Activated CD4-positive, alpha-beta T cell treated with anti-CD3 and anti-CD28 coated beads, Interleukin-2, Interleukin-6, amounts not matched to agents 100 ng/mL and 50 ng/mL, durations not matched to agents 16 hours and 8 hours (primary cell): ENCODE measurements around the gene DSC1.
"Not testable (repeated sequence)": the region's sequence is repeated elsewhere in the genome, so short reads cannot be mapped to it uniquely, and the experiment has no call there.

Experiments
- DNase-seq: peaks from one replicate; pipeline ENCODE4 v3.0.0-alpha.2; 2020

DSC1 gene

DNA sequence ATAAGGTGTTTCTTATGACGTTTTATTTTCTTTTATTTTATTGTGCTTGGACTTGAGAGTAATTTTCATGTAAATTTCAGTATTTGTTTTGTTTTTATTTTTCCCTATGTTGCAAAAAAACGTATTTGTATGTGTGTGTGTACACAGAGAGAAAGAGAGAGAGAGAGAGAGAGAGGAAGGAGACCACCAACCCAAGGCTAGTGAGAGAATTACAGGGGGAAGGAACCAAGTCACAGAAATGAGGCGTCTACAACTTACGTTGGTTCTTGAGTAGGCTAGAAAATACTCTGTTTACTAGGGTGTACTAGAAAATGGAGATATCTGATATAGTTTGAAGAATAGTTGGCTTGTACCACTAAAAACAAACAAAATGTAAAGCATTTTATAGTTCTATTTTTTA lies 7.7 kb upstream of the DSC1 start:
- no peak for DNase-seq

DNA sequence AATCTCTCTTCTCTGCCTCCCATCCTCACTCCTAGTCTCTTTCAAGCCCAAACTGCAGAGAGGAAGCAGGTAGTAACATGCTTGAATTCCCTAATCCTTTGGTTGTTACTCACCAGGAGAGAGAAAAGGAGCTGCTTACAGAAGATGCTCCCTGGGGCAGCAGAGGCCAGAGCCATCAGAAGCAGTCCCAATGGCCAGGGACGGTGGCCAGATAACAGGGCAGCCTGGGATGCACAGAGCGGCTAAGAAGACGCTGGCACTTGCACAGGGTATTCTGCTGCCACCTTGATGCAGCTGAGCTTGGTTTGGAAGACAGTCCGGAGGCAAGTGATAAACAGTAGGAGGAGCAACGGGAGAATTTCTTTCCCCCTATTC lies 250 bp downstream of the DSC1 start:
- DNase-seq, result no peak

- no peak for DNase-seq
Measured at GRCh38 chr18:31161757-31162418, 768 bp downstream of the DSC1 start.

DNA sequence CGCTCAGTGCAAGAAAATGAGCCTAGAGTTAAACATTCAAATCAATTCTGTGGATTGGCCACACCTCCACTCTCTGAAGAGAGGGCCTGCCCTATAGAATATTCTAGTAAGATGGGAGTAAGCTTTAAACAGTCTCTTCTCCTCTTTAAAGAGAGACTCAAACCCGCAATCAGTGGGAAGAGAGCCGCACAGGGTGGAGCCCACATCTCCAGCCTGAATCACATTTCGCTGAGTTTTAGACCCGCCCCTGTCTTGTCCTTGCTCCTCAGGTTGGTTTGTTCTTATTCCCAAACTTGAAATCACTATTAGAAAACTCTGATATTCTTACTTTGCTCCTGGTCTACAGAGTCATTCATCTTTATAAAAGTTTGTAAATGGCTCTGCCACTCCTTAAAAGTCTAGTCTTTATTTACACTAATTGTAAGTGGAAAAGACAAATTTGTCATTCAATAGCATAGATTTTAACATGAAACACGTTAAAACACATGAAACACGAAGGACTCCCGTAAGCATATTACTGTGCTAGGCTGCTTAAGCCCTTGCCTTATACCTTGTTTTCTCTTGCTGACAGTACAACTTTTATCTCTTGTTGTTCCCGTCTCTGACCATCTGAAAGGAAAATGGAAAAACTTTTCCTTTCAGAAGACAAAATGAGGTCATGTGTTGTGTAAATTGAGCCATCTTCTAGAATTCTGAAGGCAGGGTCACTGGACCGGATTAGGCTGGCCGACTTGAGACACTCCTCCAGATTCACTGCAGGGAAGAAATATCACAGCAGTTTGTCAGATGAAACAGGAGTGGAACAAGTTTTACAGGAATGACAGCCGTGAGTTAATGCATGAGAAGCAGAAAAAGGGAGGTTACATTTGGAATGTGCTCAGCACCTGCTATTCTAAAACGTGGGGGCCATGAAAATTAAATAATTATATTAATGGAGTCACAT lies 5.6 kb downstream of the DSC1 start:
- no peak for DNase-seq

DNA sequence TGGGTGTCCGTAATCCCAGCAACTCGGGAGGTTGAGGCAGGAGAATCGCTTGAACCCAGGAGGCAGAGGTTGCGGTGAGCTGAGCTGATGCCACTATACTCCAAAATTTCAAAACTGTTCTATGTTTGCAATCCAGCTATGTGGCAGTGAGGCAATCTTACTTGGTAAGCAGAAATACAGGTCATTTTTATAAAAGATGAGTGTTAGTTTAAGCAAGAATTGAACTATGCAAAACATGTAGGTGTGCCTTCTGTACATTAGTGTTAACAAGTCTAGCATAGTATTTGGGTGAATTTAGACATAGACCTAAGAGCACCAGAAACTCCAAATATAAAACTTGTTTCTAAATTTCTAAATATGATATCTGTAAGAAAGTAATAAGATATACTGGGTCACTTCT lies 7.2 kb downstream of the DSC1 start:
- DNase-seq, result no peak

- no peak for DNase-seq
Measured at GRCh38 chr18:31154181-31154580, 8.5 kb downstream of the DSC1 start.

DNA sequence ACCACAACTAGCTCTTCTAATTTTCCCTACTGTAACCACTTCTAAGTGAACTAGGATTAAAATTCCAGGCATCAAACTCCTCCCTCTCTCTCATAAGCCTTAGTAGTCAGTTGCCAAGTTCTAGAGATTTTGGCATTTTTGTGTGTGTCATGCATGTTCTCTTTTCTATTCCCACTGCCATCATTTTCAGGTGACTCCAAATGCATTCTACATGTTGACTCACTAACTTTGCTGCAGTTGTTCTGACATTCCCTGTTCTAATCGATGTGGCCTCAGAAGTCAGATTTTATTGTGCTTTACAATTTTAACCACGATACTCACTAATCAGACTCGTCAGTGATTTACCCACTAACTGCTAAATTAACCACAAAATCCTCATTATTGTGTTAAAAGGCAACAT lies 13.3 kb downstream of the DSC1 start:
- DNase-seq, result no peak

DNA sequence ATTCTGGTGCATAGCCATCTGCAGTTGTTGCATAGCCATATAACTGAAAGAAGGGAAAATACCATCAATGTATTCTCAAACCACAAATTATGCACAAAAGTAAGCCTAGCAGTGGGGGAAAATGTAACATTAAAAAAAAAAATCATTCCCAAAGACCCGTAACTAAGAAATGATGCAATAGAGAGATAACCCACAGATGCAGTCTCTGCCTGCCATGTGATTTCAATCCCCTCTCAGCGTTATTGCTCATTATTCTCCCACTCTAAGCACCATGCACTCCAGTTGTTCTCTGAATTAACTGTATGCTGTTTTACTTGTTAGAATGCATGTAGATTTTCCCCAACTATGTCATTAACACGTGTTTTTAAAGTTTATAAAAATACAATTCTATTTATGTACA lies 14.1 kb downstream of the DSC1 start:
- no peak for DNase-seq

DNA sequence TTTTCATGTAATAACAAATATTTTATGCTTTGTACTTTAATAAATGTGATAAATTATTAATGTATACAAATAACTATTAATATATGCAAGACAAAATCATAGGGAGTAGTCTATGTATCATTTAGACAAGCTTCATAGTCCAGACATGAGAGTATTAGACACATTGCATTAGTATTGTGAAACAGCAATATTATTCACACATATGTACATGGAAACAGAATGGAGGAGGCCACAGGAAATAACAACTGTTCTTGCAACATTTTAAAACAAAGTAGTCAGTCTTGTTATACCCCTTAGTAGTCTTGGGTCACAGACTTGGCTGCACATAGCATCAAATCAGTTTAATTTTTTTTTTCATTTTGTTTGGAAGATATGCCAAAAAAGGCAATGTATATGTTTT lies 15.8 kb downstream of the DSC1 start:
- DNase-seq, result no peak

GRCh38 chr18:31143025-31143424 lies 19.6 kb downstream of the DSC1 start:
- DNase-seq, result no peak

GRCh38 chr18:31138709-31139108 lies 23.9 kb downstream of the DSC1 start:
- no peak for DNase-seq

DNA sequence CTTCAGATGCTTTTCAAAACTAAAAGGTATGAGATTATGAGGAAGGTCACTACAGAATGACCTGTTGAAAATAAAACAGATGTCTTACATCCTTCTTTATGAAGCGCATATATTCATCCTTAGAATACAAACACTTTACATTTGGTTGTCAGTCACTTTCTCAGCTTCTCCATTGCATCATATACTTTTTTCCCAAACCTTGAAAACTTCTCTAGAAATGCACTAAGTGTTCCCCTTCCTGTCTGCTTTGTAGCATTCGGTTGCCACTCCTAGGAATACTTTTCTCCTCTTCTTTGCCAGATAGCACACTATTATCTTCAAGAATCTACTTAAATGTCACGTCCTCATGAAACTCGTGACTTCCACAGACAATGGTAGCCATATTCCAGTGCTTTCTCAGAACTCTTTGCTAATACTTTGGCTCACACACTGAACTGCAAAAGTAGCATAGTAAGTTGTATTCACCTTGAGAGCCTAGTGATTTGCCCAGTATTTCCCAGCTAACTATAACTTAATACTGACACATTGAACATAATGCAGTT lies 27.6 kb downstream of the DSC1 start:
- no peak for DNase-seq

DNA sequence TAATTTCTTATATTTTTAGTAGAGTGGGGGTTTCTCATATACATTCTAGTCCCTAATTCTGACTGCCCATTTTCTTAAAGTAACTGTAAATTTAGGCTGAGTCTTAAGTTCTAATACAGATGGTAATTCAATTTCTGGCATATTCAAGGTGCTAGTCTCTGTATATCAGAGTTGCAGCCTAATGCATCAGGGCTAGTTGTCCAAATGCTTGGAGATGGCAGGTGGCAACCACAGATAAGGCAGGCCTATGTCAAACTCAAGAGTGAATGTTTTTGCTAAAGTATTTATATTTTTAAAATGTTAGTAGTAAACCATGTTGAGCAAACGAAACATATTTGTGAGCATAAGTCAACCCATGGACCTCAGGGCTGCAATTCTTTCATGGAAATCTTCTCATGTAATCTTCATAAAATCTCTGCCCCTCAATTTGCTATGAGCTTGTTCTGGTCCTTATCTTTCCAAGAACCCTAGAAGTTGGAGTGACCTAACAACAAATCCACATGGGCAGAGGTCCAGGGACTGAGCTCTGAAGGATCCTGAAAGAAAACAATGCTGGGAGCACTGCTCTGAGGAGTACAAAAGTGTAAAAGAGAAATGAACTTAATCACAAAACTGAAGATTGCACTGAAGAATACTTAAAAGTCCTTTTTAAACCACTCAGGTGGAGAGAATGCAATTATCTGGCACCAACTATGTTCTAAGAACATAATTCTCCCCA lies 33.1 kb downstream of the DSC1 start:
- DNase-seq, result no peak

- no peak for DNase-seq
Measured at GRCh38 chr18:31125878-31126277, 36.8 kb downstream of the DSC1 start.

DNA sequence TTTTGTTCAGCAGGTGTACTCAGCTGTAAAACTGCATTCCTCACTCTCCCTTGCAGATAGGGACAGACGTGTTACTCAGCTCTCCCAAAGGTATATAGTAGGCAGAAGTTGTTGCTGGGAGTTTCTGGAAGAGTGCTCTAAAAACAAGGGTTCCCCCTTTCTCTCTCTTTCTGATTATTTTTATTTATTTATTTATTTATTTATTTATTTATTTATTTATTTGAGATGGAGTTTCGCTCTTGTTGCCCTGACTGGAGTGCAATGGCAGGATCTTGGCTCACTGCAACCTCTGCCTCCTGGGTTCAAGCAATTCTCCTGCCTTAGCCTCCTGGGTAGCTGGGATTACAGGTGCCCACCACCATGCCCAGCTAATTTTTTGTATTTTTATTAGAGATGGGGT lies 39.5 kb downstream of the DSC1 start:
- DNase-seq, result not testable (repeated sequence)

DNA sequence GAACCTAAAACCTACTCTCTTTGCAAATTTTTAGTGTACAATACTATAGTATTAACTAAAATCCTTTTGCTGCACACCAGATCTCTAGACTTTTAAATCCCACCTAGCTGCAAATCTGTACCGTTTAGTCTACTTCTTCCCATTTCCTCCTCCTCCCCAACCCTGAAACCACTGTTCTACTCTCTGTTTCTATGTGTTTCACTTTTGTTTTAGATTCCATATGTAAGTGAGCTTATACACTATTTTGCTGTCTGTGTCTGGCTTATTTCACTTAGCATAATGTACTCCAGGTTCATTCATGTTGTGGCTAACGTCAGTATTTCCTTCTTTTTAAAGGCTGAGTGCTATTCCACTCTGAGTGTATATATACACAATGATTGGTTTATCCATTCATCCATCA lies 42.1 kb downstream of the DSC1 start:
- DNase-seq, result no peak

GRCh38 chr18:31116853-31117595 lies 45.6 kb downstream of the DSC1 start:
- DNase-seq, result no peak

DNA sequence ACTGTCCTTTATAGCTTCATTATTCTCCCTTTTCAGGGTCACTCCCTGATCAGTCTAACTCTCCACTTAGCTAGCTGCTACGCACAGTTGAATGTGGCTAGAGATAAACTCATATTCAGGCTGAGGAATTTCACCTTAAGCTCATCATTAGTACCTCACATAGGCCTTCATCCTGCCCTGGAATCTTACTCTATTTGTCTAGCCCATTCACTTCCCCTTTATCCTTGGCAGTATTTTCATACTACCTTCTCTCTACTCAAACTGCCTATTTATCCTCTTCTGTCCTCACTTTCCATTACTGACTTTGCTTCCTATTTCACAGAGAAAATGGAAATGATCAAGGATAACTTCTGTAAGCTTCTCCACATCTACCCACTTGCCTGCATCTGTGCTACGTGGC lies 49.9 kb downstream of the DSC1 start:
- DNase-seq, result no peak

DNA sequence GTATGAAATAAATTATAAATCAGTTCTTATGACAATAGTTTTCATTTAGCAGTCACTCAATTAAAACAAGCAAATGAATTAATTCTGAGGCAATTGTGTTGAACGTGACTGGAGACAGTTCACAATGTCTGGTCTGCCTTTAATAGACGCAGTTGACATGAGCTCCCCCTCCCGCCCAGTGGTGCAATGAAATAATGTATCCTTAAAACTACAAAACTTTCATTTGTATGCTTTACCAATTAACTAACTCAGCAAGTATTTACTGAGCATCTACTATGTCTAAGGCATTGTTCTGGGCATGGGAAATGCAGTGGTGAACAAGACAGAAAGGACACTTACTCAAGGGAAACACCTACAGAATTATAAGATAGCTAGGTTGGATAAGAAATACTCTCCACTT lies 56.9 kb downstream of the DSC1 start:
- no peak for DNase-seq

DNA sequence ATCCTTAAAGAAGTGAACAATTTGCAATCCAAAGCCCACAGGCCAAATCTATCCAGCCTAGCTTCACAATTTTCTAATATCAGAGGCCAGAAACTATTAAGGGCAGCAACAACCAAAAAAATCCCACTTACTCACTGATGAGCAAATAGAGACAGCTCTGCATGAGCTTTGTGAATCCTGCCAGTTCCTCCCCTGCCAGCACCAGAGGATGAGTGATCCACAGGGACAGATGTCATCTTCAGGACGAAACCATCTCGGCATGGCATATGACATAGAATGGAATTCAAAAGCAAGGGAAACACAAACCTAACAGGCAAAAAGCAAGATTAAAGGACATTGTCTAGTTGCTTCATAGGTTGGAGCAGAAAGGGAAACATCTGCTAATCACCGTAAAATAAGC lies 58.2 kb downstream of the DSC1 start:
- no peak for DNase-seq

DNA sequence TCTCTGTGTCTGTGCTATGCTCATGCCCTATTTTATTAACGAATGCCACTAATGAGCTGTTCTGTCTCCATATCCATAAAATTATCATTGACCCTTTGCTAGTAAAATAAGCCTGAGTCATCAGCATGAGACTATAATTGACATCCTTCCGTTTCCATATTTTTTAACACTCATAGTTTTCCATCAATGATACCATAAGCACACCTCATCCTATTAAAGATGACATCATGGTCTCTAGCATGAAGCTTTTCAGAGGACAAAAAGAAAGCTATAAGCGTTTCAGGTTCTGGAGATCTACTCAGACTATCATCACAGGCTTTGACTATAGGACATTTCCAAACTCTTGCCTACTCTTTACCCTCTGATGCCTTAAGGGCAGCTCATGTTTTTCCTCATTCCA lies 59.2 kb downstream of the DSC1 start:
- no peak for DNase-seq

DNA sequence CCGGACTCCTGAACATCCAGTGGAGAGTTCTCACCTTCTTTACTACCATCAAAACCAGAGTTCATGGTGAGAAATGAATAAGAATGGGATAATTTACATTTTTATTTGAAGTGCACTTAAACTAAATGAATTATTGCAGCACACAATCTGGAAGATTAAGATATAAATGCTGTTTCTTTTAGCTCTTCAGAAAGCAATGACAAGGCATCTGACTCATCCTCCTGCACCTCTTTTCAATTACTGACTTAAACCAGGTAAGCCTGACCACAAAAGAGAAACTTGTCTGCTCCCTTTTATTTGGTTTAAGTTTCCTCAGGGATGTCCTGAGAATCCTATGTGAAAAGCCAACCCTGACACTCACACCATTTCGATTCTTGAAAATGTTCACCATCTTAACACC lies 59.7 kb downstream of the DSC1 start:
- no peak for DNase-seq
